ENCODE data around the gene ZNRF3.
"Not testable (repeated sequence)": the region's sequence is repeated elsewhere in the genome, so short reads cannot be mapped to it uniquely, and the experiment has no call there.

The ZNRF3 gene

DNA sequence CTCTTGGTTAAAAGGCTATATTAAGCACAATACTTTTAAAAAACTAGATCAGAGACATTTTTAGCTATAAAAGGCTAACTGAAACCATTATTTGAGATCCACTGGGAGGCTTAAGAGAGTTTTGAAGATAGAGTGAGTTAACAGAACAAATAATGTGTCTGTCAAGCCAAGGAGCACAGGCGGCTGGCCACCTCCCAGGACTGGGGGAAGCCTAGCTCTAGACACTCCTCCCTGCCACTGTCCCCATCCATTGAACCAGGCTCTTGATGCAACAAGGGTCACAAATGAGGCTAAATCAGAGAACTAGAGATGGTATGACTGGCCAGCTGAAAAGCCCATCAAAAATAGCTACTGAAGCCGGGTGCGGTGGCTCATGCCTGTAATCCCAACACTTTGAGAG lies 115.3 kb downstream of the ZNRF3 start:
- no peak for ATAC-seq
- Mint-ChIP-seq H3K4me1 (no peaks in the 10 kb centered on the region), H3K27me3 (peaks cover 16% of the 10 kb centered on the region), H3K27ac (no peak overlapping the region), H3K4me3 (no peak overlapping the region), H3K36me3 (ENCODE audit: low read depth) (no peaks in the 10 kb centered on the region), H3K9me3 (no peaks in the 10 kb centered on the region)
- DNase-seq = no peak

DNA sequence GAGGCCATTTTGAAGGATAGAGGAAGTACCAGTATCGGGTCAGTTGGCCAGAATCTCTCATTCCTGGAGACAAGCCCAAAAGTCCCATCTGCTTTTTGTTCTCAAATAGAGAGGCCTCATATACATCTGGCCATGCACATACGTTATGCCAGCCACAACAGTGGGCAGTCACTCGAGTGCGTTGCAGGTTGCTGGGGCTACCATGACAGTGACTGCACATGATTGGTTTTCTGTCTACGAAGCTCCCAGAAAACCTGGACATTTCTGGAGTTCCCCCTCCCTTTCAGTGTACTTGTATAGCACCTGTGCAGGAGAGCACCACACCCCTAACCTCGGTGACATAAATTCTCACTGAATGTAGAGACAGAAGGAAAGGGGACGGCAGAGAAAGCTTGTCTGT lies 116.1 kb downstream of the ZNRF3 start:
- Mint-ChIP-seq H3K27ac (no peak overlapping the region), H3K27me3 (peaks cover 15% of the 10 kb centered on the region), H3K4me3 (no peak overlapping the region), H3K4me1 (no peaks in the 10 kb centered on the region), H3K9me3 (no peaks in the 10 kb centered on the region), H3K36me3 (ENCODE audit: low read depth) (no peaks in the 10 kb centered on the region)
- ATAC-seq (no peak), DNase-seq (no peak)

DNA sequence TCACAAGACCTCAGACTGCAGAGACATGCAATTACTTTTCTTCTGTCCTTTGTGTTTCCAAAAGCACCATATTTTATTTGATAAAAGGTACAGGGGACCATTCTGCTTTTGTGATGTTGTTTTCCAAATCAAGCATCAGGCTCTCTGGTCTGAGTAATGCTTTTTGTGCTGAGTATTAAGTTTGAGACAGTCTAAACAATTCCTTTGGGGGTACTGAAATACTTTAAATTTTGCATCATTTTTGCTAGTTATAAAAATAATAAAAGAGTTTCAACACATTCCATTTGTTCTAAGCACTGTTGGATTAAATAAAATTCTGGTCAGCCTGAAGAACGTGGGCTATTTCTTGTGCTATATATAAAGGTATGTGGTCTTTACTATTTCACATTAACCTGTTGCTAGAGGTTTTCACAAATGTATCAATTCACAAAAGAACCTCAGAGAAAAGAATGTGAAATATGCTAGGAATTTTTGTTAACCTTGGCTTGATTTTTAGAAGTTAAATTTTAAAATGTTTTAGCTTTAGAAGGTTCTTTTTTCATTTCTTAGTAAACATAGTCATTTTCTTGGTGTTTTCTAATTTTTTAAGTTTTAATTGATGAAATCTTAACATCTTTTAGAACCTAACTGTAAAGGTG lies 116.7 kb downstream of the ZNRF3 start:
- no peak for ATAC-seq
- no peak overlapping the region for H3K27ac Mint-ChIP-seq
- DNase-seq = no peak
- peaks cover 16% of the 10 kb centered on the region for H3K27me3 Mint-ChIP-seq
- H3K4me1 Mint-ChIP-seq = no peaks in the 10 kb centered on the region
- no peaks in the 10 kb centered on the region for H3K9me3 Mint-ChIP-seq
- no peak overlapping the region for H3K4me3 Mint-ChIP-seq
- no peaks in the 10 kb centered on the region for H3K36me3 Mint-ChIP-seq (ENCODE audit: low read depth)

DNA sequence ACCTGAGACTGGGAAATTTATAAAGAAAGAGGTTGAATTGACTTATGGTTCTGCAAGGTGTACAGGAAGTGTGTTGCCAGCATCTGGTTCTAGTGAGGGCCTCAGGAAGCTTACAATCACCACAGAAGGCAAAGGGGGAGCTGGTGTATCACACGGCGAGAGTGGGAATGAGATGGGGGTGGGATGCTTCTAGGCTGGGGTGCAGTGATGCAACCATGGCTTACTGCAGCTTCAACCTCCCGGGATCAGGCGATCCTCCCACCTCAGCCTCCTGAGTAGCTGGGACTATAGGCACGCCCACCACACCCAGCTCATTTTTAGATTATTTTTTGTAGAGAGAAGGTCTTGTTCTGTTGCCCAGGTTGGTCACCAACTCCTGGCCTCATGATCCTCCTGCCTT lies 117.3 kb downstream of the ZNRF3 start:
- Mint-ChIP-seq H3K27me3 (peaks cover 22% of the 10 kb centered on the region), H3K4me1 (no peaks in the 10 kb centered on the region)

DNA sequence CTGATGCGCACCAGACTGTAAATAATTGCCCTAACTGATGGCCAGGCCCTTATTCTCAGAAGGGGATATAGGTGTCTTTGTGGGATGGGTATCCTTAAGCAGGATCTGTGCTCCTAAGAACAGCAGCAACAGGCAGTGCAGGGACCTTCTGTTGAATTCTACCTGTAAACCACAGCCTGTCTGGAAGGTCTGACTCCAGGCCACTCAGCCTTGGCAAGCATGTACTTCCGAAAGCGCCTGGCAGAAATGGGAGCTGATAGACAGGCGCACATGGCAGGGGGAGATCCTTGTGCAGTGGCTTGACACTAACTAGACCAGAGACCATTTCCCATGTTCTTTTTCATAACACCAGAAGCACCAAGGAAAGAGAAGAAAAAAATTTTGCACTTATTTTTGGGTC lies 119.2 kb downstream of the ZNRF3 start:
- Mint-ChIP-seq H3K27me3 (peaks cover 28% of the 10 kb centered on the region), H3K9me3 (no peaks in the 10 kb centered on the region), H3K4me3 (no peak overlapping the region), H3K36me3 (ENCODE audit: low read depth) (no peaks in the 10 kb centered on the region), H3K27ac (no peak overlapping the region), H3K4me1 (no peaks in the 10 kb centered on the region)
- ATAC-seq = no peak
- no peak for DNase-seq

More for the DNA sequence above, 117.3 kb downstream of the ZNRF3 start:
- ATAC-seq (no peak), DNase-seq (no peak)
- Mint-ChIP-seq H3K9me3 (no peaks in the 10 kb centered on the region), H3K27ac (no peak overlapping the region), H3K36me3 (ENCODE audit: low read depth) (no peaks in the 10 kb centered on the region), H3K4me3 (no peak overlapping the region)

DNA sequence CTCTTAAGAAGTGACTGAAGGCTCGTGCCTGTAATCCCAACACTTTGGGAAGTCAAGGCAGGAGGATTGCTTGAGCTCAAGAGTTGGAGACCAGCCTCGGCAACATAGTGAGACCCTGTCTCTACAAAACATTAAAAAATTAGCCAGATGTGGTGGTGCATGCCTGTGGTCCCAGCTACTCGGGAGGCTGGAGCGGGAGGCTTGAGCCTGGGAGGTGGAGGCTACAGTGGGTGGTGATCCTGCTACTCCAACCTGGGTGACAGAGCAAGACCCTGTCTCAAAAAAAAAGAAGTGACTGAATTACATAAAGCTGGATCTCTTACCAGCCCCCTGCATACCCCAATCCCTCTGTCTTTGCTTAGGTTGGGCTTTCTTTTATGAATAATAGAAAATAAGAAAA lies 120.2 kb downstream of the ZNRF3 start:
- Mint-ChIP-seq H3K9me3 (no peaks in the 10 kb centered on the region), H3K4me3 (no peak overlapping the region), H3K27me3 (peaks cover 28% of the 10 kb centered on the region), H3K36me3 (ENCODE audit: low read depth) (no peaks in the 10 kb centered on the region), H3K27ac (no peak overlapping the region), H3K4me1 (no peaks in the 10 kb centered on the region)
- ATAC-seq = no peak
- DNase-seq = no peak

DNA sequence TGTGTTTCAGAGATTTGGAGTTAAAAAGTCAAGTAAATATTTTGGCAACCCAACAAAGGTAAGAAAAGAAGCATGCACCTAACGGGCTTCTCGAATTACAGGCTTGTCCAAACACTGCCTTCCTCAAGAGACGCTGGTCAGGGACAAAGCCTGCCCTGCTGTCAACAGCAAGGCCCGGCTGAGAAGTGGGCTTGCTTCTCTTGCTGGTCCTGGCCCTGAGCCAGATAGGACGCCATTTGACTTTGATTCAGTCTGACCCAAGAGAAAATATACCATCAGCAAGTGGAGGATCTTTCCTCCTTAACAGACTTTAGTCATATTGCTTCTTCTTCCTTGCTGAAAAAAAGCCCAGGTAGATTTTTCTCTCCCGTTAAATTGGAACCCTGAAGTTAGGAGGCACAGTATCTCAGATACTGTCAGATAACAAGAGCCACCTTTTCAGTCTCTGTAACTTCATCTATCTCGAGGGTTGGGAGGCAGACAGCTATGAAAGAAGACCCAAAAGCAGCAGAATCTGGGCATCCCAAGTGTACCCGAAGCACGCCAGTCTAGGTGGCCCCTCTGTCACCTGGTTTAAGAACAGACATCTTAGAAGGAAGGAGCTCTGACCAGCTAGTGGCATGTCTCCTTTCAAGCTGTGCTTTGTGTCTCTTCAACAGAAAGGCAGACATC lies 120.7 kb downstream of the ZNRF3 start:
- Mint-ChIP-seq H3K9me3 (no peaks in the 10 kb centered on the region), H3K27me3 (peaks cover 28% of the 10 kb centered on the region), H3K4me1 (no peaks in the 10 kb centered on the region), H3K36me3 (ENCODE audit: low read depth) (no peaks in the 10 kb centered on the region), H3K4me3 (no peak overlapping the region), H3K27ac (no peak overlapping the region)
- ATAC-seq (no peak), DNase-seq (no peak)

DNA sequence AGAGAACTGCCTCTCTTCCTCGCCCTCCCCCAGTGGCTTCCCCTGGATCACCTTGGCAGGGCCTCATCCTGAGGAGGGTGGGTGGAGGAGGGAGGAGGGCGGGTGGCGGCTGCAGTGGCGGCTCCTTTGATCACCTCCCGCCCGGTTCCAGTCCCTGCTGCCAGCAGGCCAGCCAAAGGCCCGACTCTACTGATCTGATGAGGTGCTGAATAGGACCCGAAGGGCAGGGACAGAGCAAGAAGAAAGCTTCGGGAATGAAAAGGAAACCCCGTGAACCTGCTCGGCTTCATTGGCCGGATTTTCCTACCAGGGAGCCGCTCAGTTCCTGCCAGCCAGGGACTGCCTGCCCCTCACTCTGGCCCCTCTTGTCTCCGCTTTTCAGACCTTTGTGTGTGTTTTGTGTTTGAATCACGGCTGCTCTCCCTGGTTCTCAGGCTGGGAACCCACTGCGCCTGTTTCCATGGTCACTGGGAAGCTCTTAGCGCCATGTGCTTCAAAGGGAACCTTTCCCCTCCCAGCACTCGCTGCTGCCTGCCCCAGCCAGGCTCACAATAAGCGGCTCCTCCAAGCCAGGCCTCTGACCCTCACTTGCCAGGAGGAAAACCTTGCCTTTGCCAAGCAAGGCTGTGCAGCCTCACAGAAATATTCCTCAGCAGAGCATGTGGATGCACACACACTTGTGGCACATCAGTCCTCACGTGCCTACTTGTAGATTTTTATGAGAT lies 121.4 kb downstream of the ZNRF3 start:
- Mint-ChIP-seq H3K4me1 (no peaks in the 10 kb centered on the region), H3K4me3 (no peak overlapping the region), H3K9me3 (no peaks in the 10 kb centered on the region), H3K27ac (no peak overlapping the region), H3K27me3 (peaks cover 28% of the 10 kb centered on the region), H3K36me3 (ENCODE audit: low read depth) (no peaks in the 10 kb centered on the region)
- DNase-seq (no peak), ATAC-seq (no peak)

DNA sequence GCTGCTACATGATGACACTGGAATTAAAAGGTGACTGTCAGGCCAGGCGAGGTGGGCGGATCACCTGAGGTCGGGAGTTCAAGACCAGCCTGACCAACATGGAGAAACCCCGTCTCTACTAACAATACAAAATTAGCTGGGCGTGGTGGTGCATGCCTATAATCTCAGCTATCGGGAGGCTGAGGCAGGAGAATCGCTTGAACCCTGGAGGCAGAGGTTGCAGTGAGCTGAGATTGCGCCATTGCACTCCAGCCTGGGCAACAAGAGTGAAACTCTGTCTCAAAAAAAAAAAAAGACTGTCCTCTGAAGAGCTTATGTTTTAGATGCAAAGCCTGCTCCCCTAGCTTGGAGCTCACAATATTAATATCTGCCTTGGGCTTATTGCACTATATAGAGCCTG lies 122.4 kb downstream of the ZNRF3 start:
- not testable (repeated sequence) for H3K36me3 Mint-ChIP-seq (ENCODE audit: low read depth); ATAC-seq; H3K4me1 Mint-ChIP-seq; H3K27ac Mint-ChIP-seq; H3K9me3 Mint-ChIP-seq; H3K4me3 Mint-ChIP-seq; DNase-seq
- H3K27me3 Mint-ChIP-seq = peaks cover 33% of the 10 kb centered on the region

DNA sequence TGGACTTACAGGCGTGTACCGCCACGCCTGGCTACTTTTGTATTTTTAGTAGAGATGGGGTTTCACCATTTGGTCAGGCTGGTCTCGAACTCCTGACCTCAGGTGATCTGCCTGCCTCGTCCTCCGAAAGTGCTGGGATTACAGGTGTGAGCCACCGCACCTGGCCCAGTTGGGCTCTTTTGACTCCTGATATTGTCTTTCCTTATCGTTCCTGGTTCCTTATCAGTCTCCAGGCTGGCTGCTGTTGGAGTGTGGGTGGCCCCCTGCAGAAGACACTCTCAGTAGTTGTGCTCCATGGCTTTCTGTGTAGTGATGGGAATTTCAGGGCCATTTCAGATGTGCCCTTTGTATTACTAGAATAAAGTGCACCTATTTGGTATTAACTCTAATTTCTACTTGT lies 123.0 kb downstream of the ZNRF3 start:
- ATAC-seq (no peak), DNase-seq (no peak)
- Mint-ChIP-seq H3K4me1 (no peaks in the 10 kb centered on the region), H3K36me3 (ENCODE audit: low read depth) (no peaks in the 10 kb centered on the region), H3K4me3 (no peak overlapping the region), H3K27me3 (peaks cover 33% of the 10 kb centered on the region), H3K9me3 (no peaks in the 10 kb centered on the region), H3K27ac (no peak overlapping the region)

DNA sequence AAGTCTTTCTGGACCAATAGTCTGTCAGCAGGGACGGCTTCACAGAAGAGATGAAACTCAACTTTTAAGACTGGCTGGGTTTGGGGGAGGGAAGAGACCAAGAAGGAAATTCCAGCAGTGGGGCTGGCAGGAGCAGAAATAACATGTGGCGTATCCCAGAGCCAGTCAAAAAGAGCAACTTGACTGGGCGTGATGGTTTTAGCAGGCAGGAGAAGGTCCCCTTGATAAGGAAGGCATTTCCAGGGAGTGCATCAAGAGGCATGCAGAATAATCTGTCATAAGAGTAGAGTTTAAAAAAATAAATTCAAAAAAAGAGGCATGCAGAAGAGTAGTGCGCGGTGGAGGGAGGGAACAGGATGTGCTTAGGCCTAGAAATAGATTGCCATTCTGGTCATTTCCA lies 125.8 kb downstream of the ZNRF3 start:
- DNase-seq = no peak

DNA sequence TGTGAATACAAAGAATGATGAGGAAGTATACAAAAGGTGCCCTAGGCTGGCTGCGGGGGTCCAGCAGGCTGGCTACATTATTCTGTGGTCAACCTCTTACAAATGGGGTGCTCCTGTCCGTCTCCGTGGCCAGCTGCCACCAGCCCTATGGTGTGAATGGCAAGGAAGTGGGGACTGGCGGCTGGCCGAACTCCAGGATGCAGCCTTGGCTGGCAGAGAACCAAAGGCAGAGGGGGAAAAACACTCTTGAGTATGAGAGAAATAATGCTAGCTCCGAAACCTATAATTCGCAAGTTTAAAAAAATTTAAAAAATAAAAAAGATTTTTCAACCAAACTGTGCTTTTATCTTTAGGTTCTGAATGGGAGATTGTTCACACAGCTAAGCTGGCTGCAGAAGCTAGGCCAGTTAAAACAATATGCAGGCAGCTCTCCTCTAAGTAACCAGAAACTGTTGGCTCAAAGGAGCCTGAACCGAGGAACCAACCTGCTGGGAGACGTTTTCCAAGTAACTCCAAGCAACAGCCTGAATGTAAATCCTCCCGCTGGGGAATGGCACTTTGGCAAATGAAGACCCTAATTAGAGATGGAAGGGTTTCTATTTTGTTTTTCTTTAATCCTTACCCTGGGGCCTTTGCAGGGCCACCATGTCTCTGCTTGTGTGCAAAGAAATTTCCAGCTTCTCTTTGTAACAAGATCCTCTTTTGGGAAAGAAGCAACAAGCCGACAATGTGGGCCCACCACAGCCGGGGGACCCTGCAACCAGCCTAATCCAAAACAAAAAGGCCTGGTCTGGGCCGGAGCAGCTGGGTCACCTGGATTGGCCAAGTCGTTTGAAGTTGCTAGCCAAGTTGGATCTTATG lies 128.1 kb downstream of the ZNRF3 start:
- Mint-ChIP-seq H3K9me3 (no peaks in the 10 kb centered on the region), H3K27me3 (peaks cover 12% of the 10 kb centered on the region), H3K36me3 (ENCODE audit: low read depth) (no peaks in the 10 kb centered on the region), H3K27ac (no peak overlapping the region), H3K4me1 (peaks cover 7% of the 10 kb centered on the region), H3K4me3 (no peak overlapping the region)
- no peak for DNase-seq
- ATAC-seq = no peak

More for the DNA sequence above, 125.8 kb downstream of the ZNRF3 start:
- no peak for ATAC-seq
- no peaks in the 10 kb centered on the region for H3K4me1 Mint-ChIP-seq
- H3K9me3 Mint-ChIP-seq = no peaks in the 10 kb centered on the region
- H3K4me3 Mint-ChIP-seq = no peak overlapping the region
- no peak overlapping the region for H3K27ac Mint-ChIP-seq
- no peaks in the 10 kb centered on the region for H3K36me3 Mint-ChIP-seq (ENCODE audit: low read depth)
- peaks cover 28% of the 10 kb centered on the region for H3K27me3 Mint-ChIP-seq

DNA sequence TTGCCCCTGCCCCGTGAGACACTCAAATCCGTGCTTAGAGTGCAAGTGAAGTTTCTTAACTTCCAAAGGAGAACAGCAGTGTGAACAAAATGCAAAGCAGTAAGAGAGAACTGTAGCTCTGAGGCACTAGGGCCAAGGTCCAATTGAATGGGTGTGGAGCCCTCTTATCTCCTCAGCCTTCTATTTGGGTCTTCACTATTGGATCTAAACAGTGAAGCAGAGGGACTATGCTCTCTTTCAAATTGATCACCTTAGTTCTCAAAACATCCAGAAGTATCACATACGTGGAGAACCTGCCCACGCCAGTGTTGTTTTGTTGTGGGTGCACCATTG lies 128.7 kb downstream of the ZNRF3 start:
- peaks cover 11% of the 10 kb centered on the region for H3K4me1 Mint-ChIP-seq
- peaks cover 7% of the 10 kb centered on the region for H3K27me3 Mint-ChIP-seq
- H3K27ac Mint-ChIP-seq = no peak overlapping the region
- H3K36me3 Mint-ChIP-seq (ENCODE audit: low read depth) = no peaks in the 10 kb centered on the region
- ATAC-seq (no peak), DNase-seq (no peak)
- no peak overlapping the region for H3K4me3 Mint-ChIP-seq
- H3K9me3 Mint-ChIP-seq = no peaks in the 10 kb centered on the region

DNA sequence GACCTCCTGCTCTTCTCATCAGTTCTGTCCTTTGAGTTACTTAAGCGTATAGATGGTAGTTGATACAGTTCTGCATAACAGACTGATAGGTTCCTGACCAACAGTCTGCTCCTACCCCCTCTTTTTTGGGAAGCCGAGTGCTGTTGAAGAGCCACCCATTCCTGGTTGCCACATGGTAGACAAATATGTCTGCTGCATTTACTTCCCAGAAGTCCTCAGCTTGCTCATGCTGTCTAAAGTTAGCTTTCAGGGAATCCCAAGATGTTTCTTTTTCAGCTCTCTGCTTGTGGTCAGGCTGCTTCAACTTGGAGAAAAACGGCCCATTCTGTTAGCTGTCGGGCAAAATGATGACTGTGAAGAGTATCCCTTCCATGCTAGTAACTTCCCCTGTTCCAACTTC lies 129.6 kb downstream of the ZNRF3 start:
- no peaks in the 10 kb centered on the region for H3K9me3 Mint-ChIP-seq
- H3K27ac Mint-ChIP-seq = no peak overlapping the region

More for the DNA sequence above, 129.6 kb downstream of the ZNRF3 start:
- Mint-ChIP-seq H3K4me1 (peaks cover 13% of the 10 kb centered on the region), H3K27me3 (peaks cover 12% of the 10 kb centered on the region), H3K36me3 (ENCODE audit: low read depth) (no peaks in the 10 kb centered on the region), H3K4me3 (no peak overlapping the region)
- no peak for DNase-seq
- ATAC-seq = no peak
